PFSK-1 (cell line): Measurements from ENCODE around the gene TBC1D16.

ENCODE experiments used
- FOXP2 ChIP-seq: optimal IDR thresholded peaks from 2 replicates; pipeline ENCODE3; 2011; ENCODE audit warnings: borderline replicate concordance, control low read depth, inconsistent platforms; ENCODE audit not compliant: insufficient read depth; ENCODE audit errors: extremely low read length, extremely low read depth
- POLR2AphosphoS5 ChIP-seq: IDR thresholded peaks from 2 replicates; pipeline ENCODE4 v1.6.1; 2012; ENCODE audit warnings: low read depth, mild to moderate bottlenecking, control low read depth, low read length, moderate library complexity
- SIN3A ChIP-seq: IDR thresholded peaks from 2 replicates; pipeline ENCODE4 v1.6.1; 2012; ENCODE audit warnings: mild to moderate bottlenecking, low read length, moderate library complexity, borderline replicate concordance; ENCODE audit not compliant: insufficient read depth
- TAF1 ChIP-seq: IDR thresholded peaks from 2 replicates; pipeline ENCODE4 v1.6.1; 2012; ENCODE audit warnings: low read length, control low read depth, borderline replicate concordance; ENCODE audit not compliant: insufficient read depth
- TF ChIP-seq, protein P1 (sequence below), 2 experiments: IDR thresholded peaks; 2 replicates each; pipeline versions ENCODE4 v1.6.1 to v1.8.0; 2011 to 2012; ENCODE audit warnings: low read depth in 2 of 2, low read length in 2 of 2, control low read depth in 1 of 2, inconsistent platforms in 1 of 2, mild to moderate bottlenecking in 1 of 2, moderate library complexity in 1 of 2; ENCODE audit not compliant: insufficient read depth in 1 of 2

The TBC1D16 gene

DNA sequence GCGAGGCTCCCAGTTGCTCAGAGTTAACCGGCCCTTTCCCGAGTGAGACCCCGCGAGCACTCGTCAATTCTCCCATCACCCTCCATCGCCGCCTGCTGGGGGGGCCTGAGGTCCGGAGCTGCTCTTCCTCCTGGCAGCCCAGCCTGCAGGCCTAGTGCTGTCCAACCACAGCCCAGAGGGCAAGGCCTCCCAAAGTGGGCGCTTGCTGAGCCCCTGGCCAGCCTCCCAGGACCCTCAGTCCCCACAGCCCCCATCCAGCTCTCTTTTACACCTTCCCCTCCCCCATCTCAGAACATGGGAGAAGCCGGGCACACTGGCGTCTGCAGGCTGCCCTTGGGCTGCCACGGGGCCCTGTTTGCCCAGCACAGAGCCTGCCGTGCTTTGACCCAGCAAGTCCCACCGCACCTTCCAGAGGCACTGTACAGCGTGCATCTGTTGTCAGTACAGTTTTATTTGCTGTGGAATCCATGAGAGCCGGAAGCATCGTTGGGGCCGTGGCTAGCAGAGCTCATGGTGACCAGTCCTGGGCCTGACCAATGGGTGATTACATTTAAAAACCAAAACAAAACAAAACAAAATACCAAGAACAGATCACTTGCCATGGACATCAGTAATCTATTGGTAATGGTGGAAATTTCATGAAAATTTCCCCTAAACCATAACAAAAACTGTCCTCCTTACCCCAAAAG, 100.3 kb downstream of the TBC1D16 start:
- TF ChIP-seq FOXP2 (no peak), POLR2AphosphoS5 (no peak), SIN3A (no peak), TAF1 (no peak)
- TF ChIP-seq, protein P1, sequence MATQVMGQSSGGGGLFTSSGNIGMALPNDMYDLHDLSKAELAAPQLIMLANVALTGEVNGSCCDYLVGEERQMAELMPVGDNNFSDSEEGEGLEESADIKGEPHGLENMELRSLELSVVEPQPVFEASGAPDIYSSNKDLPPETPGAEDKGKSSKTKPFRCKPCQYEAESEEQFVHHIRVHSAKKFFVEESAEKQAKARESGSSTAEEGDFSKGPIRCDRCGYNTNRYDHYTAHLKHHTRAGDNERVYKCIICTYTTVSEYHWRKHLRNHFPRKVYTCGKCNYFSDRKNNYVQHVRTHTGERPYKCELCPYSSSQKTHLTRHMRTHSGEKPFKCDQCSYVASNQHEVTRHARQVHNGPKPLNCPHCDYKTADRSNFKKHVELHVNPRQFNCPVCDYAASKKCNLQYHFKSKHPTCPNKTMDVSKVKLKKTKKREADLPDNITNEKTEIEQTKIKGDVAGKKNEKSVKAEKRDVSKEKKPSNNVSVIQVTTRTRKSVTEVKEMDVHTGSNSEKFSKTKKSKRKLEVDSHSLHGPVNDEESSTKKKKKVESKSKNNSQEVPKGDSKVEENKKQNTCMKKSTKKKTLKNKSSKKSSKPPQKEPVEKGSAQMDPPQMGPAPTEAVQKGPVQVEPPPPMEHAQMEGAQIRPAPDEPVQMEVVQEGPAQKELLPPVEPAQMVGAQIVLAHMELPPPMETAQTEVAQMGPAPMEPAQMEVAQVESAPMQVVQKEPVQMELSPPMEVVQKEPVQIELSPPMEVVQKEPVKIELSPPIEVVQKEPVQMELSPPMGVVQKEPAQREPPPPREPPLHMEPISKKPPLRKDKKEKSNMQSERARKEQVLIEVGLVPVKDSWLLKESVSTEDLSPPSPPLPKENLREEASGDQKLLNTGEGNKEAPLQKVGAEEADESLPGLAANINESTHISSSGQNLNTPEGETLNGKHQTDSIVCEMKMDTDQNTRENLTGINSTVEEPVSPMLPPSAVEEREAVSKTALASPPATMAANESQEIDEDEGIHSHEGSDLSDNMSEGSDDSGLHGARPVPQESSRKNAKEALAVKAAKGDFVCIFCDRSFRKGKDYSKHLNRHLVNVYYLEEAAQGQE (IDR thresholded peaks at IDR 0.05; ENCODE audit: insufficient read depth in 1 of 2, low read depth in 2 of 2, low read length in 2 of 2): no peak

DNA sequence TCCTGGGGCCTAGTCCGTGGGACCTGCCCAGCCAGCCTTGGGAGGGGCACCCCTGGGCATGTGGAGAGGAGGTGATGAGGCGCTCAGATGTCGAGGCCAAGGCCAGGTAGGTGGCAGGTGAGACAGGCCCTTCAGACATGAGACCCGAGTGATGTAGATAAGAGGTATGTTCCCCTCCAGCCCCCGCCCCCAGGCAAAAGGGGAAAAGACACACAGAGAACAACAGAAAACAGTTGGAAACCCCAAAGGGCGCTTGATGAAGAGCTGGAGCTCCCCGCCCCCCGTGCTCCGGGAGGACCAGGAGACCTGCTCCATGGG, 101.1 kb downstream of the TBC1D16 start:
- TF ChIP-seq, protein P1 (IDR thresholded peaks at IDR 0.05; ENCODE audit: insufficient read depth in 1 of 2, low read depth in 2 of 2, low read length in 2 of 2): no peak
- TF ChIP-seq TAF1 (no peak), POLR2AphosphoS5 (no peak), SIN3A (no peak), FOXP2 (no peak)

DNA sequence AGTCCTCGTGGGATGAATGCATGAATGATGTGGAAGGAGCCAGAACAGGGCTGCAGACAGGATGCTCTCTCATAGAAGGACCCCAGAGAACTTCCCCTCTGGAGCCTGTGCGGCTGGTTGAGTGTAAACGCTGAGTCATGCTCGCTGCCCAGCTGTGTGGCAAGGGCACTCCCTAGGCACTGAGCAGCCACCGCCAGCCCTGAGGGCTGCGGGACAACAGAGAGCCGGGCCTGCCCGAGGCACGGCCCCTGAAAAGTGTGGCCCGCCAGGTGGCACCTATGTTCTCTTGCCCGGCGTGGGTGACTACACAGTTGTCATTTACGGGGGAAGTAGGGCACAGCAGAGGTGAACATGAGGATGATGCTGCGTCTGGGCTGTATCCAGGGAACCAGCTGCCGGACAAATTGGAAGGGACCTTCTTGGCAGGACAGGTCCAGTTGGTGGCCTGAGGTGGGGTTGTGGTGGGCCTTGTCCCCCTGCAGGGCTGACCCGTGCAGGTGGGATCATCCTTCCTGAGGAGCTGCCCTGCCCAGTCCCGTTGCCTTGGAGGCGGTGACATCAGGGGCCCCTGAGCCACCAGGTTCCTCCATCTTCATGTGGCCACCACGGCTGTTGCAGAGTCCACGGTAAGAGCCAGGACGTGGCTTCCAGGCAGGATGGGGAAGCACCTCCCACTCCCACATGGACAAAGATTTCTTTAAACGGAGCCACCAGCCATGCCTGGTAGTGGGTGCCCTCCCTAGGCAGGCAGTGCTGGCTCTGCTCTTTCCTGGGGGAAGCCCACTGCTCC, 101.6 kb downstream of the TBC1D16 start:
- TF ChIP-seq SIN3A (no peak), FOXP2 (no peak), TAF1 (no peak), POLR2AphosphoS5 (no peak)
- TF ChIP-seq, protein P1 (IDR thresholded peaks at IDR 0.05; ENCODE audit: insufficient read depth in 1 of 2, low read depth in 2 of 2, low read length in 2 of 2): no peak

DNA sequence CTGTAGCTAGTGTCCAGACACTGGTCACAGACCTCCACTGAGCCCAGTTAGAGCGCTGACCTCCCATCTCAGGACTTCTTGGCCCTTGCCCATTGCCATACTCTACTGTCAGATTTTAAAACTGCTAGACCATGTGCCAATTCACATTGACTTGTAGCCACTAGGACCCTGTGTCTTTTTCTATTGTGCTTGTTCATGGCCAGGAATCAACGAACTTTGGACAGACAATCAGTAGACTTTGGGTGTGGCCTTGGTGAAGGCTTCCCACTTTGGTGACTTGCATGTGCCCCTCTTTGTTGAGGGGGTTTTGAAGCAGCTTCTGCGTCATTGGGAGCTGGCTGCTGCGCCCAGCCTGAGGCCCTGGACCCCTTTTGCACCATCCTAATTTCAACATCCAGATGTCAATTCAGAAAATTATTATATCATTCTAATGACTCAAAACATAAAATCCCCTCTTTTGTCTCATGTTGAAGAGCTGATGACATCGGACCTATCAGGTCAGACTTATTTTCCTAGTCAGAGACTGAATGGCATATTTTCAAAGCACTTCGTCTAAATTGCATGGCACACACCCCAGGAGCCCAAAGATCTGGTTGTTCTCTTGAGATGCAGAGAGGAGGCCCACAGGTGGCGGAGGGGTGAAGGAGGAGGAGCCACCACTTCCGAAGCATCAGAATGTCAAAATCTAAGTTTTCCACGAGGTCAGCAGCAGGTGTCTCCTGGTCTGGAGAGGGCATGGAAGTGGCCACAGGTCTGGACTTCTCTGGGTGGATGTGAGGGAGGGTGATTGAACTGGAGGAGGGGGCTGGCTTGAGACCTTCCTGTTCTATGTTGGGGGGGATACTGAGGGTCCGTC, 103.0 kb downstream of the TBC1D16 start:
- TF ChIP-seq, protein P1 (IDR thresholded peaks at IDR 0.05; ENCODE audit: insufficient read depth in 1 of 2, low read depth in 2 of 2, low read length in 2 of 2): no peak
- TF ChIP-seq SIN3A (no peak), POLR2AphosphoS5 (no peak), TAF1 (no peak), FOXP2 (no peak)
